ENCODE results near the gene SMIM17.
"Not testable (repeated sequence)": the region's sequence is repeated elsewhere in the genome, so short reads cannot be mapped to it uniquely, and the experiment has no call there.

SMIM17 gene

DNA sequence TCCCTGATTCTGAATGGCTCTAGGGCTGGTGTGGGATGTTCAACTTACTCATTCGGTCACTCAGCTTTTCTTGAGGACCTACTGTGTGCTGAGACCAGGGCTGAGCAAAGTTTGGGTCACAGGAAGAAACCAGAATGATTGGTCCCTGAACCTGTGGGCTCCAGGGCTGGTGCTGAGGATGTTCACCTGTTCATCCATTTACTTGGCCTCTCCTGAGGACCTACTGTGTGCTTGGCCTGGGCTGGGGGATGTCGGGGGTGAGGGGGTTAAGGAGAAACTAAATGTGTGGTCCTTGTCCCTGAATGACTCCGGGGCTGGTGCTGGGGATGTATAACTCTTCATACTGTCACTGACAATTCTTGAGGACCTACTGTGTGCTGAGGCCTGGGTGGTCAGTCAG, 18.3 kb downstream of the SMIM17 start:
- FAIRE-seq, result no peak

DNA sequence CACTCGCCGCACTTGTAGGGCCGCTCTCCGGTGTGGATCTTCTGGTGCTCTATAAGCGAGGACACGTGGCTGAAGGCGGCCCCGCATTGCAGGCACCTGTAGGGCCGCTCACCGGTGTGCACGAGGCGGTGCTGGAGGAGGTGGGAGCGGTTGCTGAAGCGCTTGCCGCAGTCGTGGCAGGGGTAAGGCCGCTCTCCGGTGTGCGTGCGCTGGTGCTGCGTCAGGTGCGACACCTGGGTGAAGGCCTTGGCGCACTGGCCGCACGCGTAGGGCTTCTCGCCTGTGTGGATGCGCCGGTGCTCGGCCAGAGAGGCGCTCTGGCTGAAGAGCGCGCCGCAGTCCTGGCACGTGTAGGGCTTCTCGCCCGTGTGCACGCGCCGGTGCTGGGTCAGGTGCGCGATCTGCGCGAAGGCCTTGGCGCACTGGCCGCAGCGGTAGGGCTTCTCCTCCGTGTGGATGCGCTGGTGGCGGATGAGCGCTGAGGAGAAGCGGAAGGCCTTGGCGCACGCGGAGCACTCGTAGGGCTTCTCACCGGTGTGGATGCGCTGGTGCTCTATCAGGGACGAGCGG, 21.1 kb downstream of the SMIM17 start:
- FAIRE-seq, result no peak

DNA sequence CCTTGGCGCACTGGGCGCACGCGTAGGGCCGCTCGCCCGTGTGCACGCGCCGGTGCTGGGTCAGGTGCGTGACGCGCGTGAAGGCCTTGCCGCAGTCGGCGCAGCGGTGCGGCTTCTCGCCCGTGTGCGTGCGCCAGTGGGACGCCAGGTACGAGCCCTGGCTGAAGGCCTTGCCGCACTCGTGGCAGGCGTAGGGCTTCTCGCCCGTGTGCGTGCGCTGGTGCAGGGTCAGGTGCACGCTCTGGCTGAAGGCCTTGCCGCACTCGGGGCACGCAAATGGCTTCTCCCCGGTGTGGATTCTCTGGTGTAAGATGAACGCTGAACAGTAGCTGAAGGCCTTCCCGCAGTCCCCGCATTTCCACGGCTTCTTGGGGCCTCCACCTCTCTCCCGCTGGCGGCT, 21.6 kb downstream of the SMIM17 start:
- no peak for FAIRE-seq

DNA sequence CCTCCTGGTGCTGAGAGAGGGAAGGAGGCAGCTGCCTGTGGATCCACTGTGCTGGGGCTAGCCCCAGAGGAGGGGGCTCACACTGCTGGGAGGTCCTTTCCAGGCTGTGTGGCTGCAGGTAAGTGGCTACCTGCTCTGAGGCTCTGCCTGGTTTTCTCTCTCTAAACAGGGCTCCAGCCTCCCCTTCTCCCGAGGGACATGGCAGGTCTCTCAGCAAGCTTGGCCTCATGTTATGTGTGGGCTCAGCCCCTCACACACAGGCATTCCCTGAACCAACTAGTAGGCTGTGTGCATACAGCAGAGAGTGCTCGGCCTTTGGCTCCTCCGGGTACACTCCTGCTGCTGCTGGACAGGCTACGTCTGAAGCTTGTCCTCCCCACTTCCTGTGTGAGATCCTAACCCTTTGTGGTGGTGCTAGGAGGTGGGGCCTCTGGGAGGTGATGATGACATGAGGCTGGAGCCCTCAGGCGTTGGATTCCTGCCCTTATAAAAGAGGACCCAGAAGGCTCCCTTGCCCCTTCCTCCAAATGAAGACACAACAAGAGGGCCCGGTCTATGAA, 24.4 kb downstream of the SMIM17 start:
- no peak for FAIRE-seq

DNA sequence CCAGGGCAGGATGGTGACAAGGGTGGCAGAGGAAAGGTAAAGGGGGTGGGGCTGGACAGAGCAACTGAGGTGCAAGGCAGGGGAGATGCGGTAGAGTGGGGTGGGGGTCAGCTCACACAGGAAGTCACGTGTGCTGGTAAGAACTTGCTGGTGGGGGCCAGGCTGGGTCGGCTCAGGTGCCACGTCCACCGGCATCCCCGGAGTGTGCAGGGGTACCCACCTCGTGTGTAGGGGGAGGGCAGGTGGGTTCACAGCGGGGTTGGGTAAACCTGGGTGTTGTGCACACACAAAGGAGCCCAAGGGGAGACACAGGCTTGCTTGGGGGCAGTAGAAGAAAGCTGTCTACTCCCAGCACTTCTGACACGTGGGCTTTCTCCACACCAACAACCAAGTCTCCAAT, 25.7 kb downstream of the SMIM17 start:
- FAIRE-seq, result no peak

DNA sequence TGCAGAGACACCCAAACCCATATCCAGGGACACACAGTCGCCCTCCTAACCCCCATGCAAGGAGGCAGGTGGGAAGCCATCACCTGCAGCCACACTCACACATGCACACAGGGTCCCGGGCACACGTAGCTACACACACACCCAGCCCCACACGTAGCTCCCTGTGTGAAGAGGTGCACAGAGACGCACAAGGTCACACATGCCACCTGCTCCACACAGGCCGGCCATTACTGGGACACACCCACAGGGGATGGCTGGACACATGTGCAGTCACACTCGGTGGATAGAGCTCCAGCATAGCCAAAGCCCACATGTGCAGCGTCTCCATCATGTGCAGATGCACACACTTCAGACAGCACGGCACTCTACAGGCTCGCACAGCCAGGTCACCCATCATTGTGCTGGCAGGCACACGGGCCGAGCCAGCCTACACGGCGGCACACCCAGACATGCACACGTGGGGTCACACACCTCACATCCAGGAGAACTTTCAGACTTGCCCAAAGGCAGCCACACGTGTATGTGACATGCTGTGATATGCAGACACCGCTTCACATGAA, 27.5 kb downstream of the SMIM17 start:
- FAIRE-seq, result no peak

DNA sequence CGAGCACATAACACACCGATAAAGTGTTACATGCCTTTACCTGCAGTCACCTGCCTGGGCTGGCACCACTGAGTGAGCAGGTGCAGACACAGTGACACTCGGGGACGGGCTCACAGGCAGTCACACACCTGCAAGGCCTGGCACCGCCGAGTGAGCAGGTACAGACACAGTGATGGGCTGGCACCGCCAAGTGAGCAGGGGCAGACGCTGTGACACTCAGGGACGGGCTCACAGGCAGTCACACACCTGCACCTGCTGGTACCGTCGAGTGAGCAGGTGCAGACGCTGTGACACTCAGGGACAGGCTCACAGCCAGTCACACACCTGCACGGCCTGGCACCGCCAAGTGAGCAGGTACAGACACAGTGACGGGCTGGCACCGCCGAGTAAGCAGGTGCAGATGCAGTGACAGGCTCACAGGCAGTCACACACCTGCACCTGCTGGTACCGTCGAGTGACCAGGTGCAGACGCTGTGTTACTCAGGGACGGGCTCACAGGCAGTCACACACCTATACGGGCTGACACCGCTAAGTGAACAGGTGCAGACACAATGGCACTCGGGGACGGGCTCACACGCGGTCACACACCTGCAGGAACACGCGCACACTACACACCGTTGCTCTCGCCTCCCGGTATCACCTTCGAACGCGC, 28.1 kb downstream of the SMIM17 start:
- FAIRE-seq, result no peak

DNA sequence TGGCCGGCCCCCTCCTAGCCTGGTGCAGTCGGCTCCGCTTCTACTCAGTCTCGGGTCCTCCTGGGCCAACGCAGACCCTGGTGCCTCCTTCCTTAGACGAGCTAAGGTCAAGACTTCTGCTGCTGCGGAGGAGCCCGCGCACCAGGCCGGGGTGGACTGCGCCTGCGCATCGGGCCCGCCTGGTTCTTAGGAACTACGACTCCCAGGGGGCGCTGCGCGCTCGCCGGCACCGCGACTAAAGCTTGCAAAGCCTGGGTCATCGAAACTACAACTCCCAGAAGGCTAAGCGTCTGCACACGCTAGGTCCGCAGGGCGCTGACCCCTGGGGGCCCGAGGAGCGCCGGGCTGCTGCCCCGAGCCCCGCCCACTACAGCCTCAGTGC, 28.6 kb downstream of the SMIM17 start, which contains the start of gene ZNF835:
Gene ZNF835 (minus strand): TSS at position 145 of the 382 bp plus-strand sequence. CDS start 6,559 bp downstream, outside the sequence.
- no peak for FAIRE-seq

DNA sequence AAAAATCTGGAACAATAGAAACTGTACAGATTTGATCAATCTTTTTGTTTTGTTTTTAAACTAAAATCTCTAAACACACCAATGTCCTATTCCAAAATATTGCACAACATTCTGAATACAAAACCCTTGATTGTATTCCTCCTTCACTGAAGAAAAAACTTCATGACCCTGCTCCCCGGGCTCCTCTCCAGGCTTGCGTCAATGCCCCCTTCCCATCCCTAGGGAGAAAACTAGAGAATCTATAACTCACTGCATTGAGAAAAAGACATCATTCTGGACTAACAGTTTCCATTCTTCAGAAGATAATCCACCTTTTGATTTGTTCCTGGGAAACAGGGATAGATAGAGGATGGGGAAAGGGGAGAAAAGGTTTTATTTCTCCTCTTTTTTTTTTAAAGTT, 29.7 kb downstream of the SMIM17 start:
- not testable (repeated sequence) for FAIRE-seq

DNA sequence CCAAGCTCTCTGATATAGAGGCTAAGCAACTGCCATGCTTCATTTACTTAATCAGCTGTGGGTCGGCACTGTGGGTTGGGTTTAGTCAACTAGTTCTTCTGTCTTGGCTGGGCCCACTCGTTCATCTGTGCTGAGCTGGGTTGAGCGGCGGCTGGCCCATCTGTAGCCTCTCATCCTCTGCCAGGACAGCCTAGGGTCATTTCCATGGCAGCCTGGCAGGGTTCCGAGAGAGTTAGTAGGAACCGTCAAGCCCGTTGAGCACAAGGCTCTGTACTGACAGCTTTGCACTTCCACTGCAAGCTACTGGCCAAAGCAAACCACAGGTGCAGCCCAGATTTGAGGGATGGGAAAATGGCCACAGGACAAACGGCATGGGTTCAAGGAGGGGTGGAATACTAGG, 35.2 kb downstream of the SMIM17 start:
- FAIRE-seq, result no peak

DNA sequence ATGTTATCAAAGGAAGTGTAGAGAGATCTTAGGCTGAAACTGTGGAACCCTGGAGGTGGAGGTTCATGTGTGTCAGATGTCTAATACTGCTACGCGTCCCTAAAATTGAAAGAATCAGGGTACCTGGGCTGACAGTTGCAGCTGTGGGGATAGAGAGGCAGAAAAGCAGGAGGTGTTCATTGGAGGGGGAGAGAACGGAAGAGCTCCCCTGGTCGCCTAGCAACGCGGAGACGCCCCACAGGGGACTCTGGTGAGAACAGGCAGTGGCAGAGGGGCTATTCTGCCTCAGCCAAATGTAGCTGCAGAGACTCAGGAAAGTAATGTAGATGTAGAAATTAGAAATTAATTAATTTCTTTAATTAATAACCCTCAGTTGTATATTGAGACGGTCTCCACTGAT, 38.7 kb downstream of the SMIM17 start:
- no peak for FAIRE-seq

DNA sequence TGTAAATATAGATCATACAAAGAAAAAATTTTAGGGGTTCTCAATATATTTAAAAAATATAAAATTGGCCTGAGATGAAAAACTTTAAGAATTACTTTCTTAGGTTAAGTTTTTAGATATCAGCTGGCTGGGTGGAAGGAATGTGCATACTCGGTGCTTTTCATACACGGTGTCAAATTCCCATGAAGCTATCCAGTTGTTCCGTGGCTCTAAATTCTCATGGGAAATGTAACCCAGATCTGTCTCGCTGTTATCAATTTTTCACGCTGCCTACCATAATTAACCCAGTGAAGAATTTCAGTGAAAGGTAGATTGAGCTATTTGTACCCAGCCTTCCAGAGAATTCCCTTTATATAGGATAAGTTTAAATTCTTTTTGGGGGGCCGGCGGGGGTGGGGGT, 40.2 kb downstream of the SMIM17 start:
- no peak for FAIRE-seq

DNA sequence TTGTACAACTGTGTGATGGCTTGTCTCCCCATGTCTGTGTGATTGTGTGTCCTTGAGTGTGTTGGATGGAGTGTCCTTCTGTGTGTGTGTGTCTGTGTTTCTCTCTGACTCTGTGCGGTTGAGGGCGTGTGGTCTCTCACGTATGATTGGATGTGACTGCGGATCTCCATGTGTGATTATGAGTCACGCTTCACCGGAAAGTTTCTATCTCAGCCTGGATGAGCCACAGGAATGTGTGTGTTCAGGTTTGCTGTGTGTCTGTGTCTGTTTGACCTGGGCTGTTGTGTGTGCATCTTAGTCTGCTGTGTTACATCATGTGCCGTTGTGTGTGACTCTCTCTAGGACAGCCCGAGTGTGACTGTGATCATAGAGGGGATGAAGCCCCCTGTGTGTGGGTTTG, 44.1 kb downstream of the SMIM17 start:
- FAIRE-seq, result no peak

DNA sequence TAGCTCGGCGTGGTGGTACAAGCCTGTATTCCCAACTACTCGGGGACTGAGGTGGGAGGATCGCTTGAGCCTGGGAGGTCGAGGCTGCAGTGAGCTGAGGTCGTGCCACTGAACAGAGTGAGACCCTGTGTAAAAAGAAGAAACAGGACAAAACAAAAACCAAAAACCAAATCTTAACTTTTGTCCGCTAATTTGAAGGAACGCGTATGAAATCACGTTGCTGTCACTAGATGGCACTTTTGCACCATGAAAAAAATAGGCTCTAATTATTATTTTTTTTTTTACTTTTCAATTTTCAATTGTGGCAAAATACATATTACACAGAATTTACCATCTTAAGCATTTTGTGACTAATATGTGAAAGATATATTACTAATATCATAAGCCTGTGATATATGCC, 46.2 kb downstream of the SMIM17 start:
- FAIRE-seq, result peak; percentile 99

DNA sequence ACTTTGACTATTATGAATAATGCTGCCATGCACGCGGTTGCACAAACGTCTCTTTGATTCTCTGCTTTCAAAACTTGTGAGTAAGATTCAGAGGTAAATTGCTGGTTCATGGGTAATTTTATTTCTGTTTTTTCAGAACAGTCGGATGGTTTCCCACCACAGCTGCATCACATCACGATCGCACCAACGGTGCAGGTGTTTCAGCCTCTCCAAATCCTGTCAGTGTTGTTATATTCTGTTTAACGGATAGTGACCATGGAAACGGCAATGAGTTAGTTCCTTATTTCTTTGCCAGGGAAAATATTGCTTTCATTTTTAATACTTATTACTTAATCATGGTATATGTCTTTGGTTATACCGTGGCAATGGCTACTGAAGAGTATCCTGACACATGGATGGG, 47.7 kb downstream of the SMIM17 start:
- FAIRE-seq, result peak; percentile 68

DNA sequence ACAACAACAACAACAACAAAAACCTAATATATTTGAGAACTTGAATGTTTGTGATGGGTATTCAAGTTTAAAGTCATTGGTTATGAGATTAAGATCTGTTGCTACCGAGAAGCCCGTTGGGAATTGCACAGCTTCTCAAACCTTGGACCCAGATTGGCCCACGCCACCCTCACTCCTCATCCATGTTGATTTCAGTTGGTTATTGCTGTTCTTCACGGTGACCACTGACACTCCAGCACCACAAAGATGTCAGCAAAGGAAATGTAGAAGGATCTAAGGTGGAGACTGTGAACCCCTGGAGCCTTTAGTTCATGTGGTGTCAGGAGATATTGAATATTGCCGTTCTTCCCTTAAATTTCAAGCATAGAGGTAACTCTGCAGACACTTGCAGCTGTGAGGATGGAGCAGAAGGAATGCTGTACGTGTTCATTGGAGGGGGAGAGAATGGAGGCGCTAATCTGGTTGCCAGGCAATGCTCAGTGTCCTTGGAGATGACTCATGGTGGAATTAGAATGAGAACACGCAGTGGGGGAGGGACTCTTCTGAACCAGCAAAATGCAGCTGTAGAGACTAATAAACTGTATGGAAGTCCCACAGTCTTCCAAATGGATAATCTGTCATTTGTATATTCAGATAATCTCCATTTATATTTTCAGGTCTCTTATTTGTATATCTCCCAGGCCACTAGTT, 49.4 kb downstream of the SMIM17 start:
- FAIRE-seq, result peak; percentile 96

DNA sequence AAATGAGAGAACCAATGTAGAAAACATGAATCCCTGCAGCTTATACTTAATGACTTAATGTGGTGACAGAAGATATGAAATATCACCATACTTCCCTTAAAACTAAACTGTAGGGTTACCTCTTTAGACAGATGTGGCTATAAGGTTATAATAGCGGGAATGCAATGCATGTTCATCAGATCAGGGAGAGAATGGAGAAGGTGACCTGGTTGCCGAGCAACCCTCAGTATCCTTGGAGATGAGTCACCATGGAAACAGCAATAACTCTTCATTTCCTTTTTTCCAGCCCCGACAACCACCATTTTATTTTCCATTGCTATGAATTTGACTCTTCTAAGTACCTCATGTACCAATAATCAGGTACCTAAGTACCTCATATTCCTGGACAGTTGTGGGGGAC, 56.6 kb downstream of the SMIM17 start:
- no peak for FAIRE-seq

DNA sequence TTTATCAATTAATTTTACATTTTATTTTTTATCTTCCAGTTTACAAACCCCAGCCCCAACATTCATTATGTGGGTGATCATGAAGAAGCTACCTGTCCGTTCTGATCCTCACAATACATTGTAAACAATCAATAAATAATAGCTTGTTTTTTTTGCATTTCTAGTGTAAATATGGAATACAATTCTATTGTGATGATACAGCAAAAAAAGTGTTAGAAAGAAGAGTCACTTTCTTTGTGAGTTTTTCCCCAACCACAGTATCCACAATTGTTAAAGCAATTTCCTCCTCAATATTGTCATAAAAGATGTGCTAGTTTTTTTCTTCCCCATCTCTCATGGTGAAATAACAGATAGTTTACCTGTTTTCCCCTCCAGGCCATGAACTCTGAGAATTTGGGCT, 58.9 kb downstream of the SMIM17 start:
- FAIRE-seq, result no peak

DNA sequence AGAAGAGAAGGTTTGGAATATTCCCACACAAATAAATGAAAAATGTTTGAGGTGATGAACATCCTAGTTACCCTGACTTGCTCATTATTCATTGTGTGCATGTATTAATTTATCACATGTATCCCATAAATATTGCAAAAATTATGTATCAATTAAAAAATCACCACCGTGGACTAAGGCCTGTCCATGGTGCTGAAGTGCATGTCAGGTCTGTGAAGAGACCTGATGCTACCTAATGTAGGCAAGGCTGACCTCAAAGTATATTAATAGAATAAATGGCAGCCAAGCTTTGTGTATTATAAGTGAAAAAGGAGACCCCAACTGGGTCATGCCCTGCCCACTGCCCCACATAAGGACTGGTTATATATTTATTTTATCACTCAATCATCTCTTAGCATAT, 63.0 kb downstream of the SMIM17 start:
- FAIRE-seq, result no peak

Measured in islet of Langerhans (tissue), 1 donor.